Retinal pigment epithelial cell (primary cell): ENCODE measurements around the gene SLX4.
A peak's percentile ranks its signal among the peaks of the same experiment; 100 is the strongest.
"Not testable (repeated sequence)": the region's sequence is repeated elsewhere in the genome, so short reads cannot be mapped to it uniquely, and the experiment has no call there.

Experiments
- DNase-seq: peaks from one replicate; pipeline ENCODE4 v3.0.0-alpha.2; 2010; ENCODE audit warnings: low read depth
- H3K4me3 ChIP-seq: 2 replicates; pipeline ENCODE4 v1.5.1; 2011; ENCODE audit warnings: mild to moderate bottlenecking, low read length, control low read depth, moderate library complexity
- CTCF ChIP-seq: conservative IDR thresholded peaks from 2 replicates; pipeline ENCODE4 v1.5.1; 2011; ENCODE audit warnings: low read depth, low read length, control low read depth, inconsistent platforms

Gene SLX4

GRCh38 chr16:3618769-3619141, 7.3 kb upstream of the SLX4 start:
- no peak for DNase-seq

GRCh38 chr16:3612510-3613466, 1.4 kb upstream of the SLX4 start:
- no peak for TF ChIP-seq CTCF
- no peak for DNase-seq
- peak overlapping the region; percentile 94 for H3K4me3 ChIP-seq

More at GRCh38 chr16:3618769-3619141, 7.3 kb upstream of the SLX4 start:
- no peak overlapping the region for H3K4me3 ChIP-seq
- no peak for TF ChIP-seq CTCF

- no peak for TF ChIP-seq CTCF
- DNase-seq = no peak
- peak overlapping the region; percentile 90 for H3K4me3 ChIP-seq
Observed at GRCh38 chr16:3610698-3611145, 684 bp downstream of the SLX4 start.

- no peak for TF ChIP-seq CTCF
- peak overlapping the region; percentile 90 for H3K4me3 ChIP-seq
- no peak for DNase-seq
Observed at GRCh38 chr16:3609895-3610697, 1.3 kb downstream of the SLX4 start.

GRCh38 chr16:3608976-3609375, 2.4 kb downstream of the SLX4 start:
- DNase-seq = not testable (repeated sequence)

GRCh38 chr16:3608069-3608468, 3.3 kb downstream of the SLX4 start:
- DNase-seq = no peak
- TF ChIP-seq CTCF = no peak
- no peak overlapping the region for H3K4me3 ChIP-seq

More at GRCh38 chr16:3608976-3609375, 2.4 kb downstream of the SLX4 start:
- not testable (repeated sequence) for H3K4me3 ChIP-seq

GRCh38 chr16:3607634-3608033, 3.8 kb downstream of the SLX4 start:
- H3K4me3 ChIP-seq = no peak overlapping the region
- TF ChIP-seq CTCF = no peak
- DNase-seq = no peak
